Measurements from ENCODE around the gene PSMA8. TPM values are rescaled to one million over a fixed set of nuclear protein-coding genes. Genes with fewer than 3 reads are reported as not detected.
"Not testable (repeated sequence)": the region's sequence is repeated elsewhere in the genome, so short reads cannot be mapped to it uniquely, and the experiment has no call there.

Gene PSMA8
- total and polyA plus RNA-seq, 8 donors: 0.10 to 0.31 TPM; not detected in 6

GRCh38 chr18:26196605-26197004, 62.9 kb downstream of the PSMA8 start:
- intact Hi-C loops (cut with DNase I; ENCODE audit: low total_unique reads): no loop called here
- Histone ChIP-seq H3K9me3 (peaks cover 0 to 8% (median 2%) of the 10 kb centered on the region in 4 donors), H3K27me3 (no peaks in the 10 kb centered on the region), H3K36me3 (no peaks in the 10 kb centered on the region), H3K27ac (no peak overlapping the region), H3K4me1 (no peaks in the 10 kb centered on the region), H3K4me3 (no peak overlapping the region)
- no peak for TF ChIP-seq POLR2A (IDR thresholded peaks at IDR 0.05)
- no peak for TF ChIP-seq CTCF (IDR thresholded peaks at IDR 0.05)
- TF ChIP-seq POLR2AphosphoS5 (IDR thresholded peaks at IDR 0.05): no peak
- no peak for TF ChIP-seq EP300 (IDR thresholded peaks at IDR 0.05)
- 82 to 95% (median 93%) methylated on average over 3 of the region's 3 CpGs for WGBS, 5 donors
- no peak for DNase-seq

GRCh38 chr18:26202001-26202400, 68.3 kb downstream of the PSMA8 start:
- H3K4me1 ChIP-seq; H3K27ac ChIP-seq; H3K36me3 ChIP-seq; H3K27me3 ChIP-seq; H3K9me3 ChIP-seq; H3K4me3 ChIP-seq; intact Hi-C loops (cut with DNase I; ENCODE audit: low total_unique reads); DNase-seq: not testable (repeated sequence)
- WGBS, 5 donors: 83 to 91% (median 85%) methylated on average over 8 of the region's 9 CpGs

- DNase-seq: no peak
- Histone ChIP-seq H3K36me3 (no peaks in the 10 kb centered on the region), H3K27me3 (no peaks in the 10 kb centered on the region), H3K4me3 (no peak overlapping the region), H3K9me3 (peaks cover 0 to 8% (median 2%) of the 10 kb centered on the region in 4 donors), H3K27ac (no peak overlapping the region), H3K4me1 (no peaks in the 10 kb centered on the region)
- 79 to 100% (median 87%) methylated on average over 1 of the region's 1 CpG for WGBS, 5 donors
- TF ChIP-seq CTCF (IDR thresholded peaks at IDR 0.05): no peak
- no peak for TF ChIP-seq POLR2AphosphoS5 (IDR thresholded peaks at IDR 0.05)
- no peak for TF ChIP-seq EP300 (IDR thresholded peaks at IDR 0.05)
- TF ChIP-seq POLR2A (IDR thresholded peaks at IDR 0.05): no peak
- intact Hi-C loops (cut with DNase I; ENCODE audit: low total_unique reads): no loop called here
These were observed 71.6 kb downstream of the PSMA8 start for GRCh38 chr18:26205318-26205717.

GRCh38 chr18:26206488-26206887, 72.8 kb downstream of the PSMA8 start:
- DNase-seq: no peak
- intact Hi-C loops (cut with DNase I; ENCODE audit: low total_unique reads): no loop called here

More at GRCh38 chr18:26206488-26206887, 72.8 kb downstream of the PSMA8 start:
- TF ChIP-seq POLR2AphosphoS5 (IDR thresholded peaks at IDR 0.05) (no peak), POLR2A (IDR thresholded peaks at IDR 0.05) (no peak), EP300 (IDR thresholded peaks at IDR 0.05) (no peak), CTCF (IDR thresholded peaks at IDR 0.05) (no peak)
- 91 to 100% (median 96%) methylated on average over 2 of the region's 2 CpGs for WGBS, 5 donors
- Histone ChIP-seq H3K27ac (no peak overlapping the region), H3K4me1 (no peaks in the 10 kb centered on the region), H3K9me3 (no peaks in the 10 kb centered on the region), H3K27me3 (no peaks in the 10 kb centered on the region), H3K4me3 (no peak overlapping the region), H3K36me3 (no peaks in the 10 kb centered on the region)
